ENCODE measurements around the gene NUDT1. TPM values are rescaled to one million over a fixed set of nuclear protein-coding genes. Genes with fewer than 3 reads are reported as not detected.

Gene NUDT1
- total RNA-seq, 6 donors from 2014 or later, result 6.3 to 23.2 (median 13.9) TPM

- H3K27ac ChIP-seq, result no peak overlapping the region
- 95% methylated on average over 10 to 20 of the region's 20 CpGs for WGBS, 2 donors
Observed at GRCh38 chr7:2283074-2283473, 41.0 kb downstream of the NUDT1 start.

GRCh38 chr7:2287745-2288144 lies 45.7 kb downstream of the NUDT1 start:
- WGBS, 2 donors, result 94 to 95% methylated on average over 8 of the region's 8 CpGs
- H3K9me3 ChIP-seq, result no peaks in the 10 kb centered on the region
- no peak for DNase-seq

More at GRCh38 chr7:2283074-2283473, 41.0 kb downstream of the NUDT1 start:
- TF ChIP-seq POLR2A (IDR thresholded peaks at IDR 0.05) (no peak), EP300 (IDR thresholded peaks at IDR 0.05) (no peak), POLR2AphosphoS5 (IDR thresholded peaks at IDR 0.05) (no peak), CTCF (IDR thresholded peaks at IDR 0.05) (no peak)
- H3K4me1 ChIP-seq, result peaks cover 0 to 15% (median 6%) of the 10 kb centered on the region in 4 donors
- DNase-seq (no peak), ATAC-seq (ENCODE audit: low FRiP score in 2 of 2) (peak; percentile 32 to 42)
- no peaks in the 10 kb centered on the region for H3K27me3 ChIP-seq
- H3K9me3 ChIP-seq, result no peaks in the 10 kb centered on the region
- peaks cover 0 to 2% (median 0%) of the 10 kb centered on the region in 4 donors for H3K36me3 ChIP-seq
- H3K4me3 ChIP-seq, result no peak overlapping the region

GRCh38 chr7:2288503-2288902 lies 46.5 kb downstream of the NUDT1 start:
- no peak for DNase-seq
- H3K27me3 ChIP-seq, result no peaks in the 10 kb centered on the region
- 91 to 94% methylated on average over 8 of the region's 8 CpGs for WGBS, 2 donors
- peaks cover 0 to 3% (median 0%) of the 10 kb centered on the region in 4 donors for H3K36me3 ChIP-seq
- no peaks in the 10 kb centered on the region for H3K9me3 ChIP-seq
- ATAC-seq (ENCODE audit: low FRiP score in 2 of 2), result no peak
- no peaks in the 10 kb centered on the region for H3K4me1 ChIP-seq
- H3K4me3 ChIP-seq, result no peak overlapping the region
- no peak for TF ChIP-seq POLR2AphosphoS5 (IDR thresholded peaks at IDR 0.05)
- no peak for TF ChIP-seq POLR2A (IDR thresholded peaks at IDR 0.05)
- no peak for TF ChIP-seq EP300 (IDR thresholded peaks at IDR 0.05)
- no peak for TF ChIP-seq CTCF (IDR thresholded peaks at IDR 0.05)
- no peak overlapping the region for H3K27ac ChIP-seq

More at GRCh38 chr7:2287745-2288144, 45.7 kb downstream of the NUDT1 start:
- no peak overlapping the region for H3K27ac ChIP-seq
- TF ChIP-seq EP300 (IDR thresholded peaks at IDR 0.05), result no peak
- no peak for TF ChIP-seq POLR2A (IDR thresholded peaks at IDR 0.05)
- no peak for TF ChIP-seq CTCF (IDR thresholded peaks at IDR 0.05)
- no peaks in the 10 kb centered on the region for H3K4me1 ChIP-seq
- no peak overlapping the region for H3K4me3 ChIP-seq
- peaks cover 0 to 3% (median 0%) of the 10 kb centered on the region in 4 donors for H3K36me3 ChIP-seq
- no peak for ATAC-seq (ENCODE audit: low FRiP score in 2 of 2)
- H3K27me3 ChIP-seq, result no peaks in the 10 kb centered on the region

- ATAC-seq (ENCODE audit: low FRiP score in 2 of 2) (peak in 1 of 2 donors; percentile 43), DNase-seq (no peak)
- Histone ChIP-seq H3K27me3 (no peaks in the 10 kb centered on the region), H3K4me3 (no peak overlapping the region), H3K27ac (no peak overlapping the region), H3K36me3 (peaks cover 0 to 3% (median 0%) of the 10 kb centered on the region in 4 donors), H3K4me1 (no peaks in the 10 kb centered on the region), H3K9me3 (no peaks in the 10 kb centered on the region)
- WGBS, 2 donors, result 83 to 86% methylated on average over 20 of the region's 20 CpGs
- TF ChIP-seq POLR2A (IDR thresholded peaks at IDR 0.05) (no peak), EP300 (IDR thresholded peaks at IDR 0.05) (no peak), POLR2AphosphoS5 (IDR thresholded peaks at IDR 0.05) (no peak), CTCF (IDR thresholded peaks at IDR 0.05) (no peak)
Observed at GRCh38 chr7:2289111-2289586, 47.1 kb downstream of the NUDT1 start.

GRCh38 chr7:2289621-2290020 lies 47.6 kb downstream of the NUDT1 start:
- 87 to 94% methylated on average over 13 of the region's 13 CpGs for WGBS, 2 donors

More at GRCh38 chr7:2289621-2290020, 47.6 kb downstream of the NUDT1 start:
- Histone ChIP-seq H3K4me3 (no peak overlapping the region), H3K27ac (no peak overlapping the region), H3K36me3 (peaks cover 0 to 3% (median 0%) of the 10 kb centered on the region in 4 donors), H3K4me1 (no peaks in the 10 kb centered on the region), H3K9me3 (no peaks in the 10 kb centered on the region), H3K27me3 (no peaks in the 10 kb centered on the region)
- no peak for ATAC-seq (ENCODE audit: low FRiP score in 2 of 2)
- no peak for DNase-seq
- no peak for TF ChIP-seq CTCF (IDR thresholded peaks at IDR 0.05)
- no peak for TF ChIP-seq EP300 (IDR thresholded peaks at IDR 0.05)
- no peak for TF ChIP-seq POLR2A (IDR thresholded peaks at IDR 0.05)
- no peak for TF ChIP-seq POLR2AphosphoS5 (IDR thresholded peaks at IDR 0.05)

Measured in upper lobe of left lung (tissue), 6 donors.